Effector CD4-positive, alpha-beta T cell (primary cell): ENCODE measurements around the gene NLGN1.

Experiments
- DNase-seq: peaks from one replicate; pipeline ENCODE4 v3.0.0-alpha.2; 2020

NLGN1 gene

DNA sequence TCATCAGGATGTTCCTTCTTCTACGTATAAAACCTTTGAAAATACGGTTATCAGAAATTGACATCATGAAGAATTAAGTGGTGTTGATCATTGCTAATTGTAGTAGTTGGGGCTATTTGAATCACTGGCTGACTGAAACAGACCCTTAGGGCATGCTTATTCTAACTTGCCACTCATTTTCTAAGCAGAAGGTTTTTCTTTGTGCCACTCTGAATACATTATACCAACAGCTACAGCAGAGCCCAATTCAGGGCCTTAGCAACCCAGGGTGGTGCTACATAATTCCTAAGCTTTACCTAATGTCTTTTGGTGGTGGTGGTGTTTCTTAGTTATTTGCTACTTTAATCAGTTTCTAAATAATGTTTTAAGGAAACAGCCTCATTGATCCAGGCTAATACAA, 524.2 kb downstream of the NLGN1 start:
- DNase-seq, result no peak

DNA sequence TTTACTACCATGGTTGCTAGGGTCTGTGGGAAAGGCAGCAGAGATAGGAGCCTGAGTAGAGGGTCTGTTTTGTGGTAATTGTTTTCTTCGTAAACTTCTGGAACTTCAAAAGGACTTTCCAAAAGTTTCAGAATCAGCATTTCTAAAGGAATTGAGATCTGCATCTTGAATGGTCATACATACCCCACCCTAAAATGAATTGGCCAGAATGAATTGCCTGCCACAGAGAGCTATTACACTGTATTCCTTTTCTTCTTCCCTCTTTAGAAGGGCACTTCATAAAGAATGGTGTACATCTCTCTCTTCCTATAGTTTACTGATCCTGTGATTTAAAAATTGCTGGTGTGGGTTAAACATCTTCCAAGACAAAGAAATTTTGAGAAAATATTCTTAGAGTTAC, 525.7 kb downstream of the NLGN1 start:
- DNase-seq, result no peak

- DNase-seq, result no peak
These were observed 532.7 kb downstream of the NLGN1 start for GRCh38 chr3:173930251-173930650.

- DNase-seq, result no peak
These were observed 535.1 kb downstream of the NLGN1 start for GRCh38 chr3:173932624-173933023.

- DNase-seq, result no peak
These were observed 535.6 kb downstream of the NLGN1 start for GRCh38 chr3:173933113-173933512.

DNA sequence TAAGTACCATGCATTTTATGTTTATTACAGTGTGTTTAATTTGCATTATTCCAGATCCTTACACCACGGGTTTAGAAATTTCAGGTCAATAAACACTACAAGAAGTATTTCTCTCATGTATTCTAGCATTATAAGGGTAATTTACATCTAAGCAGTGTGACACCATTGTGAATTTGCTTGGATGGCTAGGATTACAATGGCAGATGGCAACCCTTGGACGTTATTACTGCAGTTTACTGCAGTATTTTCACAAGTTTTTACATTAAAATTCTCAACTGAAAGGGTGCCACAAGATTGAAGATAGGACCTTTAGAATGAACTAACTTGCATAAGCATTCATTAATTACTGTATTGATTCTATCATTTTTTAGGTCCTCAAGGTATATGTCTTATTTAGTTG, 538.8 kb downstream of the NLGN1 start:
- DNase-seq, result no peak

DNA sequence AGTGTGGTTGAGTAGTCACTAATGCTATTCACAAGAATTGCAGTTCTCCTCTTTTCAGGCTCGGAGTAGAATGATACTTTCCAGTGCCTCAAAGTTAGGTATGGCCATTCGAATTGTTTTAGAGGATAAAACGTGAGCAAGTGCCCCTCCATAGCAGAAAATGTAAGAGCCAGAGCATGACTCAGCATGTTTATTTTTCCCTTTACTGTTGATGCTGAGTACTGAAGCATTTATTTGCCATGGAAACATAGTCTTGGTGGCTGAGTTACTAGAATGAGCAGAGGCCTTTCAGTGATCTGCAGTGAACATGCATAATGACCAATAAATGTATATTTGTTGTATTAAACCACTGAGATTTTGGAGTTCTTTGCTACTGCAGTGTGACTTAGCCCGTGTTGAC, 540.6 kb downstream of the NLGN1 start:
- no peak for DNase-seq

DNA sequence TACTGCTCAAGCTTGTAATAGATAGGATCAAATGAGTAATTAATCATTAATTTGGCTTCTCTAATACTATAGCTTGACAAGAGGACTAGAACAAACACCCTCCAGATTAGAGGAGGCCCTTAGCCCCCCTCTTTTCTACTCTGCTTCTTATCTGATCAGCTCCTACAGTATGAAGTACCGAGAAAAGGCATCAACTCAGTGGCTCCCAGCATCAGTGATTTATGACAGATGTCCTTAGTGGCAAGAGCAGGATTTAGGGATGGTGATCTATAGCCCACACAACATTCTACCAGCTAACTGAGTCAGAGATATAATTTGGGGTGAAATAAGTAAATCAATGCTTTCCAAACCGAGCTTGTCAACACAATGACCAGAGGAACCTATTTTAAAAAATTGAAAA, 541.1 kb downstream of the NLGN1 start:
- DNase-seq, result no peak

DNA sequence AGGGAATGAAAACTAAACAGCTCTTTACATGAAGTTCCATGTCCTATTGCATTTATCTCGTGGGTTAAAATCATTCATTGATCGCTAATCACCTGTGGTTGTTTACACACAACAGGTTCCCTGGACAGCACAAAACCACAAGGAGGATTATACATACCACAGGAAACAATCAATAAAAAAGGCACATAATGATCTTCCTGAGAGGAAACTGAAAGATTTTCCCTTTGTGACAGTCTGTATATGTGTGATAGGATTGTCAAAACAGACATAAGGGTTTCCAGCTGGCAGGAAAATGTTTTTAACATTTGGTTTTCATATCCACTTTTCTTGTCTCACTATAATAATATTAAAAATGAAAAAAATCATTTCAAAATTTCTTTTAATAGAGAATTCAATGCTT, 541.8 kb downstream of the NLGN1 start:
- DNase-seq, result no peak

- DNase-seq, result no peak
These were observed 545.7 kb downstream of the NLGN1 start for GRCh38 chr3:173943264-173943663.

GRCh38 chr3:173945170-173945569, 547.6 kb downstream of the NLGN1 start:
- DNase-seq, result no peak

- DNase-seq, result no peak
These were observed 548.3 kb downstream of the NLGN1 start for GRCh38 chr3:173945806-173946205.

DNA sequence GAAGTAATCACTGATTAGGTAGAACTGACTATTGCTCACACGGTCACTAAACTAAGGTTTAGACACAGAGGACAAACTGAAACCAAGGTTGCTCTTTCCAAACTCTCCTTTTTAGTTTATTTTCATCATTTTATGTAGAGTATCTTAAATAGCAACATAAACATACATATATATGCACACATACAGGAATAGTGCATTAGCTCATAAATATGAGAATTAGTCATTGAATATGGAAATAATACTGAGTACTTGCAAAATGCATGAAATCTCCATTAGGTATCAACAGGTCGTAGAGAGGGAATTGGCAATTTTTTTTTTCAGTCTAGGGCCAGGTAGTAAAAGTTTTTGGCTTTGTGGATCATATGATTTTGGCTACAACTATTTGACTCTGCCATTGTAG, 557.1 kb downstream of the NLGN1 start:
- DNase-seq, result no peak

DNA sequence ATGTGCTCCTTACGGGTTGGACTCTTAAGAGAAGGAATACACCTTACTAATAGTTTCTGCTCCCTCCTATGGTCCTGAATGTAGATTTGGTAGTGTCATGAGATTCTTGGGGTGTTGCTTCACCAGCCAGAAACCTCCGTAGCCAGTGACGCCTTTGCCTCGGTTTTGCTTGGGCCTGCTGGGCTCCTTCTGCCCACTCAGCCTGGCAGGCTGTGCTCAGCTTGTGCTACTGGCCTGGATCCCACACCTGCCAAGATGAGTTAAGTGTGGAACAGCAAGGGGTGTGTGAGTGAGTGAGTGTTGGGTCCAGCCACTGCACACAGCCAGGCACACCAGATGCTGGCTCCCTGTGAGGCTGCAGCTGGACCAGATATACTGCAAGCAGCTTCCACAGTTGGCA, 560.1 kb downstream of the NLGN1 start:
- no peak for DNase-seq

DNA sequence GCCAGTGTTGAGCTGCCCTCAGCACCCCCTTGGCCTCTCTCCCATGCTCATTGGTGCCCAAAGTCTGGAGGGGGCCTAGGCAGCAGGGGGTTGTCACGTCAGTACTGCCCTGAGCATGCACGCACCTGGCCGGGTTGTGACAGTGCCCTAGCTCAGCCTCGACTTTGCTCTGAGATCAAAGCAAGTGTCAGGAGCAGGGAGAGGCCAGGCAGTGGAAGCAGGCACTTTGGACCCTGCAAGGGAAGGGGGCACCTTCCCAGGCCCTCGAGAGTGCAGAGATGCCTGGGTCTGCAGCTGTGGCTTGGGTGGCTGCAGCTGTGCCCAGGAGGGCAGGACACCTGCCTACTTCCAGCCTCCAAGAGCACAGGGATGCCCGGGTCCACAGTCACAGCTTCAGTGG, 561.3 kb downstream of the NLGN1 start:
- DNase-seq, result no peak

- no peak for DNase-seq
These were observed 572.7 kb downstream of the NLGN1 start for GRCh38 chr3:173970281-173970680.

- no peak for DNase-seq
These were observed 578.7 kb downstream of the NLGN1 start for GRCh38 chr3:173976281-173976680.

DNA sequence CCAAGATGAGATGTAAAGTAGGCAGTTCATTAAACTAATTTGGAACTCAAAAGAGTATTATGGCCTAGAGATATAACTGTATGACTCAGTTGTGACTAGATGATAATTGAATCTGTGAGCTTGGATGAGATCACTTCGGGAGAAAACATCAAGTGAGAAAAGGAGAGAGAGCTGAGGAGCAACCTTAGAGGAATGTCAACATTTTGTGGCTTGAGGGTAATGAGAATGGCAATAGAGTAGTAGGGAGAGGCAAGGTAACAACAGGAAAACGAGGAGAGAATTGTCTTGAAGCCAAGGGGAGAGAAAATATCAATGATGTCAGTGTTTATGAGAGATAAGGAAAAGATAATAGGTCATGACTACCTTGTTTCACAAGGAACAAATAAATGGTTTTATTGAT, 580.2 kb downstream of the NLGN1 start:
- no peak for DNase-seq

- no peak for DNase-seq
These were observed 585.8 kb downstream of the NLGN1 start for GRCh38 chr3:173983343-173983742.

GRCh38 chr3:173986861-173987410, 589.4 kb downstream of the NLGN1 start:
- no peak for DNase-seq

GRCh38 chr3:173988909-173989308, 591.4 kb downstream of the NLGN1 start:
- DNase-seq, result no peak

DNA sequence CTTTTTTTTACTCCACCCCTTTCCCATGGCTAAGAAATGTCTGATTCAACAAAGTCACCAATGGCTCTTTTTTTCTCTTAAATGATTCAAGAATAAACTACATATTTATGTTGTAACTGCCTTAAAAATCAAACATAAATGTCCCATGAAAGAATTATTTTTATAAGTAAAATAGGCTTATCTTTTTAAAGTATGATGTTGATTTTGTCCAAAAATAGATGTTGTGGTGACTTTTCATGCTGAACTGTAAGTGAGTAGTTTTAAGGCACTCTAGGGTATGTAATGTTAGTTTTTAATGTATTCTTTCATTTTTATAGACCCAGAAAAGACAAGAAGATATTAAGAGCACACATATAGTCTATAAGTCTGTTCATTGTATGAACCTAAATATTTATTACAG, 594.9 kb downstream of the NLGN1 start:
- DNase-seq, result no peak

DNA sequence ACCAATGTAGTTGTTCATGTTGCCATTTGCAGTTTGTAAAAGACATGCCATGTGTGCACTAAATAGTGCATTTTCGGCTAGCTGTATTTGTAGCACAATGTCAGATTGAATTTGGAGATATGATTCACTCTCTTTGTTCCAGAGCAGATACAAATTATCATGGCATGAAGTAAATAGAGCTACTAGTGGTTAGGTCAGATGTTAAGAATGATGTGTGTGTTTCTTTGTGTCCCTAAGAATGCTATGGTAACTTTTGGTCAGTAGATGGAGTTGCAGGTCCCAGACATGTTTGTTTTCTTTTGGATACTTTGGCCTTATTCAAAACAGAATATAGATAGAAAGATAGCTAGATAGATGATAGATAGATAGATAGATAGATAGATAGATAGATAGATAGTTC, 595.8 kb downstream of the NLGN1 start:
- DNase-seq, result no peak

DNA sequence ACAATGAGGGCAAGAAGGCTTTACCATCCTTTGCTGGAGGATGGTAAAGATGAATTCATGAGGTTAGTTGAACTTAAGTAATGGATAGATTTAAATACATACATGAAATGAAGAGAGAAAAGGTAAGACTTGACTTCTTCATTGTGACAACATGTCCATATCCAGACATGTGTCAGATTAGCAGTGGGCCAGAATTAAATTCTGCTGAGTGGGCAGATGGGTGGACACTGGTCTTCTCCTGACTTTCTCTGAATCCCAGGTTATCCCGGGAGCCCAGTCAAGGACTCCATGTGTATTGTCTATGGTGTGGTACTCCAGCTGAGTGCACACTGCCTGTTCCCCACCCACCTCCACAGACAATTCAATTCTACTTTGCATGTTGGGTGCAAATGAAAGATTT, 603.1 kb downstream of the NLGN1 start:
- no peak for DNase-seq

GRCh38 chr3:174002543-174002942, 605.0 kb downstream of the NLGN1 start:
- DNase-seq, result no peak

DNA sequence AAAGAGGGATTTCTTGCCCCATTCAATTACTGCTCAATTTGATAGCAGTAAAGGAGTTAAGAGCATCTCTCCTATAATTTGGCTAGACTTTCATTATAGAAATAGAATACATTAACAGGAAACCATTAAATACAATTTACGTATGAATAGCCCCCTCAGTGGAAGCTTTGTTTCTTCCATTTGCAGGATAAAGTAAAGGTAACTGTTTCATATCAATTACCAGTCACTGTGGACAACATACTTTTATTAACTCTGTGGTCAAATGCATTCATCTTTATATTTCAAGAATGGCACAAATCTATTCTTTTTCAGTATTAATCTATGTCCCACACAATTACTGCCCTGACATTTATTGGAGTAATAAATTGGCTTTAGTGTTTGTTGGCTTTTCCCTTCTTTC, 613.4 kb downstream of the NLGN1 start:
- no peak for DNase-seq
